SH-SY5Y (cell line): ENCODE results near the gene NAV2.

Experiments
- GATA2 ChIP-seq: IDR thresholded peaks from 2 replicates; pipeline ENCODE4 v1.6.1; 2011; ENCODE audit warnings: mild to moderate bottlenecking, low read depth, low read length
- GATA3 ChIP-seq: IDR thresholded peaks from 2 replicates; pipeline ENCODE4 v1.6.1; 2011; ENCODE audit warnings: low read depth, mild to moderate bottlenecking, low read length, moderate library complexity

DNA sequence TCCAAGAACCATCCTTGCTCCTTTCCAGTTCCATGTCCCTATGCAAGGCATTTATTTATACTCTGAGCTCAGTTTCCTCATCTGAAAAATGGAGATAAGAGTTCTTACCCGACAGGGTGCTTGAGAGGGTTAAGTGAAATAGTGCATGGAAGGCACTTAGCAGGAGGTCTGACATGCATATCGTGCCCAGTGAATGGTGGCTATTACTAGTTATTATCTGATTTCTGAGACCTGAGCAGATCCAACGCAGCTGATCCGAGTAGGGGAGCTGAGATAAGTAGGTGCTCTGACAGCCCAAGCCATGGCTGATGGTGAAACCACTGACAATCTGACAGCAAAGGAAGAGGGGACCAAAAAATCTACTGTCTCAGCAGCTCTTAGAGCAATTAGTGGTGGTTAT lies 24.9 kb downstream of the NAV2 start:
- TF ChIP-seq GATA2, result peak; percentile 68; the same call in 1 of the 2 replicates
- no peak for TF ChIP-seq GATA3
